ENCODE data around the gene ZNF549. TPM values are rescaled to one million over a fixed set of nuclear protein-coding genes. Genes with fewer than 3 reads are reported as not detected.

ZNF549 gene
- total and polyA plus RNA-seq, 10 of the 15 experiments (the other 5 are each of a cell fraction or from before 2014, with no cell fraction given) = 0.73 to 4.0 (median 2.3) TPM

- Histone ChIP-seq H3K27me3 (replicated peaks in 1 of 2; ENCODE audit: control insufficient read depth in 2 of 2, insufficient read depth in 2 of 2, low read length in 1 of 2) (no peaks in the 10 kb centered on the region), H3K4me2 (ENCODE audit: control insufficient read depth, insufficient read depth) (no peak overlapping the region), H3K36me3 (ENCODE audit: control insufficient read depth in 2 of 2, insufficient read depth in 2 of 2, low read length in 1 of 2) (peaks cover 9 to 22% of the 10 kb centered on the region in 2 experiments), H4K20me1 (ENCODE audit: control insufficient read depth, insufficient read depth) (no peaks in the 10 kb centered on the region), H3K4me1 (ENCODE audit: control insufficient read depth, insufficient read depth, low read length) (no peaks in the 10 kb centered on the region), H3K27ac (ENCODE audit: control insufficient read depth, insufficient read depth) (no peak overlapping the region), H3K79me2 (ENCODE audit: control insufficient read depth, insufficient read depth, low read length) (no peaks in the 10 kb centered on the region), H3K9me3 (replicated peaks; ENCODE audit: control insufficient read depth, insufficient read depth, low read length) (peaks cover 48% of the 10 kb centered on the region), H3K4me3 (no peak overlapping the region), H2AFZ (ENCODE audit: control insufficient read depth, low read depth, low read length) (no peak overlapping the region), H3K9ac (ENCODE audit: control insufficient read depth, insufficient read depth, low read length) (no peak overlapping the region)
- DNase-seq (ENCODE audit: low read depth, low spot score) (no peak), FAIRE-seq (no peak), ATAC-seq (no peak)
- RAD21 ChIA-PET (ENCODE audit: unreplicated experiment) = no interaction called here
- BruUV-seq (replicated peaks) = no TSS peak
- 100% methylated on average over 1 of the region's 1 CpG for WGBS (ENCODE audit: insufficient coverage, insufficient replicate concordance, low lambda C conversion rate, missing lambda C conversion rate)
- SMC1A ChIA-PET (ENCODE audit: uncharacterized antibody, unreplicated experiment) = no interaction called here
- CTCF ChIA-PET = no interaction called here
- POLR2A ChIA-PET = no interaction called here
- in situ Hi-C loops (cut with MboI) (no loop called here), intact Hi-C loops (cut with micrococcal nuclease; ENCODE audit: unreplicated experiment) (no loop called here)
- TF ChIP-seq CHD4 (IDR thresholded peaks at IDR 0.05) = no peak
- TF ChIP-seq IKZF2 (IDR thresholded peaks at IDR 0.05) = no peak
- no peak for TF ChIP-seq HDAC6 (IDR thresholded peaks at IDR 0.05; ENCODE audit: unreplicated experiment)
- no peak for TF ChIP-seq IRF4 (IDR thresholded peaks at IDR 0.05; ENCODE audit: low read depth, low read length)
- TF ChIP-seq ETV6 (conservative IDR thresholded peaks at IDR 0.05 in 1 of 2, IDR thresholded peaks at IDR 0.05 in 1 of 2; ENCODE audit: borderline replicate concordance in 1 of 2, low read depth in 1 of 2) = no peak
- TF ChIP-seq ZZZ3 (IDR thresholded peaks at IDR 0.05; ENCODE audit: control insufficient read depth, insufficient read length, low read depth) = no peak
- no peak for TF ChIP-seq NR2C1 (IDR thresholded peaks at IDR 0.05)
Measured at GRCh38 chr19:57546513-57546912, 19.4 kb downstream of the ZNF549 start.

DNA sequence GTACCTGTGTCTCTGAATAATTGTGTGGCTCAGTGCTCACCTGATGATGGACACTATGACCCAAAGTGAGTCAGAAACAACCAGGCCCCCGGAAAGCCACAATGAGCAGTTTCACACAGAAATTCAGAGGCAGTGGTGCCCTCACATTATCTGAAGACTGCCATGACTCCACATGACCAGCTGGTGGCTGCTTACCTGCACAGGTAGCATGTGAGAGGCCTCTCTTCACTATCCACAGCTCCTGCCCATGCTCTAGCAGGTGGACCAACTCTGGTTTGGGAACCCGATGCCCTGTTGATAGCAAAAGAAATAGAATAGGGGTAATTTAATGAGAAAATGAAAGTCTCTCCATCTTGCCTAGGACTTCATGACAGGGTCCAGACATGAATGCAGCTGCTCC is 25.3 kb downstream of the ZNF549 start:
- Histone ChIP-seq H3K9ac (ENCODE audit: control insufficient read depth, insufficient read depth, low read length) (no peak overlapping the region), H4K20me1 (ENCODE audit: control insufficient read depth, insufficient read depth) (no peaks in the 10 kb centered on the region), H3K36me3 (ENCODE audit: control insufficient read depth in 2 of 2, insufficient read depth in 2 of 2, low read length in 1 of 2) (peaks cover 12 to 24% of the 10 kb centered on the region in 2 experiments), H2AFZ (ENCODE audit: control insufficient read depth, low read depth, low read length) (no peak overlapping the region), H3K4me3 (no peak overlapping the region), H3K79me2 (ENCODE audit: control insufficient read depth, insufficient read depth, low read length) (no peaks in the 10 kb centered on the region), H3K27ac (ENCODE audit: control insufficient read depth, insufficient read depth) (no peak overlapping the region), H3K27me3 (replicated peaks in 1 of 2; ENCODE audit: control insufficient read depth in 2 of 2, insufficient read depth in 2 of 2, low read length in 1 of 2) (no peaks in the 10 kb centered on the region), H3K9me3 (replicated peaks; ENCODE audit: control insufficient read depth, insufficient read depth, low read length) (peaks cover 18% of the 10 kb centered on the region), H3K4me1 (ENCODE audit: control insufficient read depth, insufficient read depth, low read length) (no peaks in the 10 kb centered on the region), H3K4me2 (ENCODE audit: control insufficient read depth, insufficient read depth) (no peak overlapping the region)
- WGBS (ENCODE audit: insufficient coverage, insufficient replicate concordance, low lambda C conversion rate, missing lambda C conversion rate) = 100% methylated on average over 2 of the region's 2 CpGs
- intact Hi-C loops (cut with micrococcal nuclease; ENCODE audit: unreplicated experiment) = no loop called here
- no peak for TF ChIP-seq CEBPZ (IDR thresholded peaks at IDR 0.05; ENCODE audit: low read depth, low read length)
- TF ChIP-seq YY1 (IDR thresholded peaks at IDR 0.05; ENCODE audit: low read depth, low read length) = no peak
- no peak for TF ChIP-seq TARDBP (IDR thresholded peaks at IDR 0.05; ENCODE audit: borderline replicate concordance)
- no peak for TF ChIP-seq RUNX3 (IDR thresholded peaks at IDR 0.05; ENCODE audit: low read length)
- TF ChIP-seq, protein P1, sequence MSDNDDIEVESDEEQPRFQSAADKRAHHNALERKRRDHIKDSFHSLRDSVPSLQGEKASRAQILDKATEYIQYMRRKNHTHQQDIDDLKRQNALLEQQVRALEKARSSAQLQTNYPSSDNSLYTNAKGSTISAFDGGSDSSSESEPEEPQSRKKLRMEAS (IDR thresholded peaks at IDR 0.05; ENCODE audit: low read depth, low read length) = no peak
- TF ChIP-seq RB1 (IDR thresholded peaks at IDR 0.05; ENCODE audit: borderline replicate concordance) = no peak
- no peak for TF ChIP-seq CBX3 (IDR thresholded peaks at IDR 0.05; ENCODE audit: borderline replicate concordance, low read depth)
- ChIA-PET POLR2A (no interaction called here), CTCF (no interaction called here), RAD21 (ENCODE audit: unreplicated experiment) (no interaction called here), SMC1A (ENCODE audit: uncharacterized antibody, unreplicated experiment) (no interaction called here)
- ATAC-seq (no peak), DNase-seq (ENCODE audit: low read depth, low spot score) (no peak), FAIRE-seq (no peak)
- in situ Hi-C loops (cut with MboI) = no loop called here
- no TSS peak for BruUV-seq (replicated peaks)

Data from GM12878 (cell line).